ENCODE data around the gene ATG16L2. TPM values are rescaled to one million over a fixed set of nuclear protein-coding genes. Genes with fewer than 3 reads are reported as not detected.

The ATG16L2 gene
- total RNA-seq, 2 experiments from 2014 or later = 108 to 113 TPM

- Mint-ChIP-seq H3K9me3 (no peaks in the 10 kb centered on the region), H3K27me3 (no peaks in the 10 kb centered on the region), H3K27ac (peak overlapping the region; percentile 61), H3K4me3 (no peak overlapping the region), H3K4me1 (peaks cover 30% of the 10 kb centered on the region), H3K36me3 (ENCODE audit: low read depth) (peaks cover 36% of the 10 kb centered on the region)
- DNase-seq = no peak
- POLR2A ChIA-PET = no interaction called here
- CTCF ChIA-PET = interaction anchor here (0.6 to 2.0 kb wide), 8 partner anchors 7 to 404 kb away, joined by 3 to 13 read pairs (median 4); no protein-coding TSS in a partner anchor
Measured at GRCh38 chr11:72832301-72833082, 18.3 kb downstream of the ATG16L2 start.

- peaks cover 29% of the 10 kb centered on the region for H3K4me1 Mint-ChIP-seq
- ChIA-PET POLR2A (no interaction called here), CTCF (interaction anchor here (0.6 to 1.4 kb wide), 3 partner anchors 11 to 52 kb away, joined by 4 to 6 read pairs (median 4); no protein-coding TSS in a partner anchor)
- H3K36me3 Mint-ChIP-seq (ENCODE audit: low read depth) = peaks cover 40% of the 10 kb centered on the region
- no peaks in the 10 kb centered on the region for H3K9me3 Mint-ChIP-seq
- no peak overlapping the region for H3K4me3 Mint-ChIP-seq
- DNase-seq = no peak
- no peaks in the 10 kb centered on the region for H3K27me3 Mint-ChIP-seq
- H3K27ac Mint-ChIP-seq = peak overlapping the region; percentile 61
Measured at GRCh38 chr11:72833083-72833733, 19.0 kb downstream of the ATG16L2 start.

DNA sequence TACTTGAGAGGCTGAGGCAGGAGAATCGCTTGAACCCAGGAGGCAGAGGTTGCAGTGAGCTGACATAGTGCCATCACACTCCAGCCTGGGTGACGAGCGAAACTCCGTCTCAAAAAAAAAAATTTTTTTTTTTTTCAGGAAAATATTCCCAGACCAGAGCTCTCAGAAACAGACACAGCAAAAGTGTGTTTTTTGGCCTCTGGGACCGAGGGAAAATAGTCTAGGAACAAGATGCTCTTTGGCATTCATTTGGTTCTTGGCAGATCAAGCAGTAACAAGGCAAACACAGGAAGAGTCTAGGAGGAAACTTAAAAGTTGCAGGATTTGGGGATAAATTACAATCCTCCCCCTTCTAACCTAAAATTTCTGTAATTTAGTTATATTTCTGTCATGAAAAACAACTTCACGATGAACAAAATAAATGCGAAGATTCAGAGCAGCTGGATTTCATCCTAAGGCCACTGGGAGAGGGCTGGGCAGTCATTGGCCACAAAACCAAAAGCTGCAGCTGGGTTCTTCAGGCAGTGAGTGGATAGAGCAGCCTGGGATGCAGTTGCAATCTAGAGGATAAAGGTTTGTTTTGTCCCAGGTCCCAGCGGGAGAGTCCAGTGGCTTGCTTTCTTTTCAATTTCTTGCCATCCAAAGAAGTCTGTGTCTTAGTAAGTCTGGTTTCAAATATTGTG, 19.7 kb downstream of the ATG16L2 start:
- Mint-ChIP-seq H3K27me3 (no peaks in the 10 kb centered on the region), H3K9me3 (no peaks in the 10 kb centered on the region), H3K27ac (no peak overlapping the region), H3K36me3 (ENCODE audit: low read depth) (peaks cover 40% of the 10 kb centered on the region), H3K4me3 (no peak overlapping the region), H3K4me1 (peaks cover 29% of the 10 kb centered on the region)
- ChIA-PET POLR2A (no interaction called here), CTCF (interaction anchor here (0.6 to 1.4 kb wide), 2 partner anchors 11 to 51 kb away, joined by 4 to 6 read pairs; no protein-coding TSS in a partner anchor)
- no peak for DNase-seq

DNA sequence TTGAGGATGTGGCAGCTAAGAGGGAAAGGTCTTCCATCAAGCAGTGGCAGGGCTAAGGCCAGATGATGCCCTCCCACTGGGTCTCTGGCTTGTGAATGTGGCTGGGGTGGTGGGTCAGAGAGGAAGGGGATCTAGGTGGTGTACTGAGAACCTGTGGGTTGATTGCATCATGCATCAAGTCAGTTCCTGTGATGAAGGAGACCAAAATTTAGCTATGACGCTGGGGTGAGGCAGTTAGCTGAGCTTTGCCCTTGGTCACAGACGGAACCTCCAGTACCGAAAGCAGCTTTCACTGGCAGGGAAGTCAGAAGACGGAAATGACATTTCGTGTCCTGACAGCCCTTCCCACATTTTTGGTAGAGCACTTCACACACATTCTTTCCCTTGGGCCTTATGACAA, 20.7 kb downstream of the ATG16L2 start:
- no peaks in the 10 kb centered on the region for H3K27me3 Mint-ChIP-seq
- H3K36me3 Mint-ChIP-seq (ENCODE audit: low read depth) = peaks cover 38% of the 10 kb centered on the region
- ChIA-PET CTCF (interaction anchor here (0.7 kb wide), 1 partner anchor 525 kb away, joined by 3 read pairs; no protein-coding TSS in a partner anchor), POLR2A (interaction anchor here (0.6 kb wide), 1 partner anchor 28 kb away, joined by 3 read pairs; no protein-coding TSS in a partner anchor)
- H3K4me1 Mint-ChIP-seq = peaks cover 29% of the 10 kb centered on the region
- peak overlapping the region; percentile 60 for H3K27ac Mint-ChIP-seq
- no peak for DNase-seq
- no peaks in the 10 kb centered on the region for H3K9me3 Mint-ChIP-seq
- H3K4me3 Mint-ChIP-seq = no peak overlapping the region

- peak overlapping the region; percentile 36 for H3K27ac Mint-ChIP-seq
- DNase-seq = no peak
- no peaks in the 10 kb centered on the region for H3K9me3 Mint-ChIP-seq
- peaks cover 35% of the 10 kb centered on the region for H3K36me3 Mint-ChIP-seq (ENCODE audit: low read depth)
- no peak overlapping the region for H3K4me3 Mint-ChIP-seq
- CTCF ChIA-PET = interaction anchor here (0.6 to 1.3 kb wide), 2 partner anchors 151 to 198 kb away, joined by 3 to 5 read pairs; no protein-coding TSS in a partner anchor
- POLR2A ChIA-PET = no interaction called here
- H3K4me1 Mint-ChIP-seq = peaks cover 29% of the 10 kb centered on the region
- H3K27me3 Mint-ChIP-seq = no peaks in the 10 kb centered on the region
Measured at GRCh38 chr11:72836111-72836510, 21.9 kb downstream of the ATG16L2 start.

DNA sequence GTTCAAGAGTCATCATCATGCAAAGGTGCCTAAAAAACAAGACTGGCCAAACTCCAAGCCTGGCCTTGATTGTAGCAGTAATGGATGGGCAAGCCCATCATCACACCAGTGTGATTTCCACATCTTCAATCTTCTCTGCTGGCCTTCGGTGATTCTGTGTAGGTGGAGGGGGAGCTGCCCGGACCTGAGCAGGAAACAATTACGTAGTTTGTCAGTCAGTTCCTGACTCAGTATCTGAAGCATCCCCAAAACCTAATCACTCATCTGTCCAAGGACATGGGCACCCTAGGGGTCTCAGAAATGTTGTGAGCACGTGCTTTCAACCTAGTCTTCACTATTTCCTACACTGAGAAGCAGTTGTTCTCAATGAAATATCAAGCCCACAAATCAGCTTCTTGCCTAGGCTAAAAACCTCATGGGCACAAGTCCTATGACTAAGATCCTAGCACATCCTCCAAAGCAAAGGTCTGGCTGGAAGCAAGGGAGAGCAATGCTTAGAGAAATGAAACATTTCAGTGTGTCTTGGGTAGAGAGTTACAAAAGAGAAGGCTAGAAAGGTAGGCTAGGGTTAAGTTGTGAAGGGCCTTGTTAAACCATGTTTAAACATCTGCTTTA, 24.6 kb downstream of the ATG16L2 start:
- Mint-ChIP-seq H3K9me3 (no peaks in the 10 kb centered on the region), H3K27me3 (no peaks in the 10 kb centered on the region), H3K4me1 (peaks cover 26% of the 10 kb centered on the region), H3K4me3 (no peak overlapping the region), H3K36me3 (ENCODE audit: low read depth) (peaks cover 46% of the 10 kb centered on the region), H3K27ac (no peak overlapping the region)
- ChIA-PET CTCF (interaction anchor here (1.0 to 1.7 kb wide), 2 partner anchors 7 to 378 kb away, joined by 3 to 8 read pairs; no protein-coding TSS in a partner anchor), POLR2A (no interaction called here)
- no peak for DNase-seq

- DNase-seq = no peak
- POLR2A ChIA-PET = no interaction called here
- no peak overlapping the region for H3K4me3 Mint-ChIP-seq
Measured at GRCh38 chr11:72840780-72841179, 26.6 kb downstream of the ATG16L2 start.

GRCh38 chr11:72841397-72841796, 27.2 kb downstream of the ATG16L2 start:
- CTCF ChIA-PET = interaction anchor here (0.6 to 0.9 kb wide), 2 partner anchors 9 to 1186 kb away, joined by 3 to 4 read pairs; no protein-coding TSS in a partner anchor
- peaks cover 11% of the 10 kb centered on the region for H3K4me1 Mint-ChIP-seq
- peaks cover 50% of the 10 kb centered on the region for H3K36me3 Mint-ChIP-seq (ENCODE audit: low read depth)
- POLR2A ChIA-PET = no interaction called here
- no peak overlapping the region for H3K4me3 Mint-ChIP-seq
- H3K9me3 Mint-ChIP-seq = no peaks in the 10 kb centered on the region
- no peak for DNase-seq
- no peaks in the 10 kb centered on the region for H3K27me3 Mint-ChIP-seq
- H3K27ac Mint-ChIP-seq = no peak overlapping the region

More at GRCh38 chr11:72840780-72841179, 26.6 kb downstream of the ATG16L2 start:
- Mint-ChIP-seq H3K9me3 (no peaks in the 10 kb centered on the region), H3K4me1 (peaks cover 14% of the 10 kb centered on the region), H3K27me3 (no peaks in the 10 kb centered on the region), H3K36me3 (ENCODE audit: low read depth) (peaks cover 48% of the 10 kb centered on the region), H3K27ac (no peak overlapping the region)
- CTCF ChIA-PET = no interaction called here

GRCh38 chr11:72842126-72842525, 27.9 kb downstream of the ATG16L2 start:
- ChIA-PET POLR2A (no interaction called here), CTCF (no interaction called here)
- Mint-ChIP-seq H3K4me1 (peaks cover 11% of the 10 kb centered on the region), H3K4me3 (no peak overlapping the region), H3K36me3 (ENCODE audit: low read depth) (peaks cover 48% of the 10 kb centered on the region), H3K9me3 (no peaks in the 10 kb centered on the region), H3K27me3 (no peaks in the 10 kb centered on the region), H3K27ac (no peak overlapping the region)
- DNase-seq = no peak

DNA sequence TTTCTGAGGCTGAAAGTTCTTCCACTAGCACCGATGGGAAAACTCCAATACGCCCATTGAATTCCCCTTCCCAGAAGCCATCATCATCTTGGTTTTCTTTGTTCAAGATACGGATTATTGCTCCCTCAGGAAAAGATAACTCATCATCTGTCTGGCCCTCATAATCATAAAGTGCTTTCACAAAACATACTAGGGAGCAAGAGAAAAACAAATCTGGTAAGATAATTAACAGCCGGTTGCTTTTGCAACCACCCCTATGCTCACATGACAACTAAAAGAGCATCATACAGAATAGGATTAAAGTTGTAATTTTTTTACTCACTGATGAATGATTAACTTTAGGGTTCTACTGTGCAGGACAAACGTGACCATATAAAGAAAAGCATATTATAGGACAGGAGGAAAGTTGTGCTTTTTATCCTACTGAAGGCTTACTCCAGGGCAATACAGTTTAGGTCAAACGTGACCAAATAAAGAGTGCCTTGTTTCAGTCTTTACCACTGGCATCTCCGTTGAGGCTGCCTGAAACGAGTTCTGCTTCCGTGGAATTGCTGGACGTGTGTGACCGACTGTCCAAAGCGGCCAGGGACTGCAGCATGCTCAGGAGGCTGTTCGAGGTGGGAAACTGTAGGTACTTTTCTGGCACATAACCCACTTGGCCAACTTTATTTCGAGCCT, 28.6 kb downstream of the ATG16L2 start:
- no peaks in the 10 kb centered on the region for H3K9me3 Mint-ChIP-seq
- ChIA-PET POLR2A (no interaction called here), CTCF (no interaction called here)
- peaks cover 10% of the 10 kb centered on the region for H3K4me1 Mint-ChIP-seq
- H3K36me3 Mint-ChIP-seq (ENCODE audit: low read depth) = peaks cover 46% of the 10 kb centered on the region
- H3K27me3 Mint-ChIP-seq = no peaks in the 10 kb centered on the region
- H3K27ac Mint-ChIP-seq = no peak overlapping the region
- DNase-seq = no peak
- H3K4me3 Mint-ChIP-seq = no peak overlapping the region

GRCh38 chr11:72844356-72844755, 30.1 kb downstream of the ATG16L2 start:
- no peaks in the 10 kb centered on the region for H3K4me1 Mint-ChIP-seq
- ChIA-PET CTCF (interaction anchor here (1.2 to 1.5 kb wide), 3 partner anchors 11 to 298 kb away, joined by 3 to 5 read pairs (median 4); no protein-coding TSS in a partner anchor), POLR2A (no interaction called here)
- H3K27me3 Mint-ChIP-seq = no peaks in the 10 kb centered on the region
- no peak overlapping the region for H3K27ac Mint-ChIP-seq
- DNase-seq = no peak
- peaks cover 34% of the 10 kb centered on the region for H3K36me3 Mint-ChIP-seq (ENCODE audit: low read depth)
- H3K9me3 Mint-ChIP-seq = no peaks in the 10 kb centered on the region
- no peak overlapping the region for H3K4me3 Mint-ChIP-seq
